Activated CD8-positive, alpha-beta memory T cell treated with anti-CD3 and anti-CD28 coated beads for 4 hours (primary cell): Measurements from ENCODE around the gene MRPL22.
"Not testable (repeated sequence)": the region's sequence is repeated elsewhere in the genome, so short reads cannot be mapped to it uniquely, and the experiment has no call there.

Source experiments
- DNase-seq, 2 donors: peaks; one replicate each; pipeline ENCODE4 v3.0.0-alpha.2; 2020; ENCODE audit warnings: low read depth in 2 of 2

Gene MRPL22

DNA sequence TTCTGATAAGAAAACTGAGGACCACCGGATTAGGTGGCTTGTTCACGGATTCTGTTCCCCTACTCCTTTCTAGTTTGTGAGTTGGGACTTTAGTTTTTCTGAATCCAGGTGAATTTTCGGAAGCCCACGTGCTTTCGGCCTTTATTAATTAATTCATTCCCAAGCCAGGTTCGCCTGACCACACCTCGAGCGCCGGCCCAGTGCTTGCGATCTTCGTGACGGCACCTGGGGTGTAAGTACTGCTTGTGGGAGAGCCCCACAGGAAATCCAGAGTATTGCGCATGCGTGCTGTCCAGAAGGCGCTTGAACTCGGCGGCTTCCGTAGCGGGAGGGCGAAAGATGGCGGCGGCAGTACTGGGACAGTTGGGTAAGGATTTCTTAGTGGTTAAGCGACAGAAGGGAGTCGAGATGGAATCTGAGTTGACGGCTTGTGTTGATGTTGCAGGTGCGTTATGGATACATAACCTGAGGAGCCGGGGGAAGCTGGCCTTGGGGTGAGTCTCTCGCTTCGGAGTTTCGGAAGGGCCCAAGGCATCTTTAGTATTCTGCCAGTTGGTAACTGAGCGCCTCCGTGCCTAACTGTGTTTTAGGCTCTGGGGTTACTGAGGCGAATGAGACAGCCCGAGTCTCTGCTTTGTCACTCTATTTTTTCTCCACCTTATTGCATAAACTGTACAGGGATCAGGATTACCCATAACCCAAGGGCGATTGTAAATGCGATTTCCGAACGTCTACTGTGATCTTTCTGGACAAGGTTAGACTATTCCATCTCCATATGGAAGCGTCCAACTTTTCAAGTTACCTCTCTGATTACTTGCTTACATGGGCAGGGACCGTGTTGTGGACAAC lies at the start of gene MRPL22:
Gene MRPL22, plus strand, starts transcription at position 302 of the 849 bp plus-strand sequence. Its CDS starts 38 bp downstream, at position 340.
- peak; percentile 88 to 90 for DNase-seq

DNA sequence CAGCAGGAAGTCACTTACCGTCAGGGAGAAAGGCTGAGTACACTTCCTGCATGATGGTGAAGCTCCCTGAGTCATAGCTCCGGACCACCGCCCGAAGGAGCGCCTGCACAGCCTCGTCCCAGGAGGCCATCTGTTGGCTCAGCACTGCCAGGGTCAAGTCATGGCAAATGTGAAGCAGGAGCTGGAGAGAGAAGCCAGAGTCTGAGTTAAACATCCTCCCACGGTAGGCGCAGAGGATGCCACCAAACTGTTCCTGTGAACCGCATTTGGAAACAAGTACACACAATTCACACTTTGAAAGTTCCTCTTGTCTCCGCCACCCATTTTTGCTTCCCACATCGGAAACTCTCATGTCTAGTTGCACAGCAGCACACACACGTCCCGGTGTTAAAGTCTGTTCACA lies 48.5 kb upstream of the MRPL22 start:
- DNase-seq, result no peak

DNA sequence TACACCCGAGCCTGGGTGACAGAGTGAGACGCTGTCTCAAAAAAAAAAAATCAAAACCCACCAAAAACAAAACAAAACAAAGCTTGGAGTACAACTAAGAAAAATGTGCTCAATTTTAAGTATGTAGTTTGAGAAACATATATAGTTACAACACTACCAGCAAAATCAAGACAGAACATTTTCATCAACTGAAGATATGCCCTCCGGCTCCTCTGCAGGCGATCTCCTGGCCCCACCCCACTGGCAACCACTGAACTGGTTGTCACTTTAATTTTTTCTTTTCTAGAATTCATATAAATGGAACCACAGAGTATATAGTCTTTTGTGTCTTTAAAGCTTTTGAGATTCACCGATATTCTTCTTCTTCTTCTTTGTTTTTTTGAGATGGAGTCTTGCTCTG lies 47.5 kb upstream of the MRPL22 start:
- DNase-seq, result no peak

DNA sequence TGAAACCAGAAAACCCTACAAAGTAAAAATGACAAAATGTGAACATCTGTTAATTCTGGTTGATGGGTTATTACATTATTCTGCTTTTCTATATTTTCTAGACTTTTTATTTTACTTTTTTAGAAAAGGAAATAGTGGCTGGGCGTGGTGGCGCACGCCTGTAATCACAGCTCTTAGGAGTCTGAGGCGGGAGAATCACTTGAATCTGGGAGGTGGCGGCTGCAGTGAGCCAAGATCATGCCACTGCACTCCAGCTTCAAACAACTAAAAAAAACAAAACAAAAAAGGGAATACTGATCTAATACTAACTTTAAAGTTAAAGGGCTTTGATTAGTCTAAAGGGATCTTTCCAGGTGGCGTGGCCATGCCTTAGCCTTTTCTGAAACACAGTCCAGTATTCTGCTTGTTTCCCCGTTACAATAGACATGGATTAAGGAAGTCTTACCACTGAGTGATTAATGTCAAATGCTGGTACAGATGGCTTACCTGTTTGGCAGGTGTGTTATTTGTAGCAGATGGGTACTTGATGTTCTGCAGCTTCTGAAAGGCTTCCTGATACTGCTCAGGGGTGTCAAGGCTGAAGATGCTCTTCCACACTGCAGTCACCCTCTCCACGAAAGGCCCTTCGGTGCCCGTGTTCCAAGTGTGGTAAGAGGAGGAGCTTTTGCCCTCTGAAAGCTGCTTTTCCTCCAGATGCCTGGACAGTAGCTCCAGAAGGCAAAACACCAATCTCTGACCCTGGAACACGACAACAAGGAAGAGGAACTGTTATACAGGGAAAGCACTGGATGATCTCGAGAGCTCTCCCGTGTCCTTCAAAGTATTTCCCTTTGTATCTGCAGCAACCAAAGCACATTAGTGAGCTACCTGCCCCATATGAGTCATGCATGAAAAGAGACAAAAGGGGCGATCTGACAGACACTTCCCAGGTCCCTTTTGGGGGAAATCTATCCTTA lies 45.0 kb upstream of the MRPL22 start:
- DNase-seq, result no peak

DNA sequence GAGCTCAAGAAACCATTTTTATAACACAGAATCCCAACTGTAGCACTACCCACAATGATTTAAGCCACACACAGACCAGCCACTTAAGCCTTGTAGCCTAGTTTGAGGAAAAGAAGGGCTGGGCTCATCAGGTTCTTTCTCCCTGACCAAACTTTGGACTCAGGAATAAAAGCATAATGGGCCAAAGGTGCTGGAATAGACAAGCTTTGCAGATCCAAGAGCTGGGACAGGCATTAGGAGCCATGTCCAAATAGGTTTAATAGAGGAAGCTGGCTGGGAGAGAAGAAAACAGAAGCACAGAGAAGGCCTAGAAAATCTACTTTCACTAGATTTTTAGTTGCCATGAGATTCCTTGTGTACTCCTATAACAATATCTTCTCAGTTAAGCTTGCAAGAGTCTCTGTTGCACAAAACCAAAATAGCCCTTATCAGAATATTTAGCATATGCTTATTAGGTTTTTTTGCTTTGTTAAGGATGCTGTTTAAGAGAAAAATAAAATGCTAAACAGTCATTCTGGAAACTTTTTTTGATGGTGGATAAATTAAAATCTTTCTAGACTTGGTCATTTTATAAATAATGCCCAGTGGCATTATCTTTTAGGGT lies 44.2 kb upstream of the MRPL22 start:
- no peak for DNase-seq

DNA sequence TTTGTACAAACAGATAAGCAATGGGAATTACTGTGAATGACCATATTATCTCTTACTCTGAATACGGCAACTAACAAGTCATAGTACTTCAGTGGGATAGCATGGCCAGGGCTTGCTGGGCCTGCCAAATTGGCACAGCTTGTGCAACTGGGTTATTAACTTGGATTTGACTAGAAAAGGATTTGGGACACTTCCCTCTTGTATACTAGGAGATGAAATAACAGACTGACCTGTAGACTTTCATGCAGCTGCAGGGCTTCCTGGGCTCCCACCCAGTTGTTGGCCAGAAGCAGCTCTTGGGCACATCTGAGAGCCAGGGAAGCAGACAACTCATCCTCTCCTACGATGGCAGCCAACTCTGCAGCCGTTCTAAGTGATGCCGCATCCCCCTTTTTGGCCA lies 42.7 kb upstream of the MRPL22 start:
- no peak for DNase-seq

DNA sequence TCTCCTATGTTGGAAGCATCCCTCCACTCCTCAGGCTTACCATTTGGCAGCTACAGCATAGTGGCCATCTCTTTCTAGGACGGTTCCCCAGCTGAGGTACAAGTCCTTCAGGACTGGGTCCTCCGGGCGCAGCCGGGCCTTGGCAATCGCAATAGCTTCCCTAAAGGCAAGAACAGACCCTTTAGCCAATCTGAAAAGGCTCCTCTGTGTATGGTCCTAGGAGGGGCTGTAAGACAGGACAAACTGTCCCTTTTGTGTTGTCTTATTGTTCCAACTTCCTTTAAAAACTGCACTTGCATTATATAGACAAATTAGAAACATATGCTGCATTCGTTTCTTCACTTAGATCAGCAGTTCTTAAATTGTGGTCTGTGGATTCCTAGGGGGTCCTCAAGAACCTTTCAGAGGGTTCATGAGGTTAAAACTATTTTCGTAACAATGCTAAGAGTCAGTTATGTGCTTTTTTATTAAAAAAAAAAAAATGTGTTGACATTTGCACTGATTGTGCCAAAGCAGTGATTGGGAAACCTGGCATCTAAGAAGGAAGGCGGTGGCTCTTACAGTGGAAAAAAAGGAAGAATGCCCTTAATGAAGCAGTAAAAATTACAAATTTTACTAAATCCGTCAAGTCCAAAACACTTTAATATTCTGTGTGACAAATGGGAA lies 41.6 kb upstream of the MRPL22 start:
- DNase-seq, result no peak

DNA sequence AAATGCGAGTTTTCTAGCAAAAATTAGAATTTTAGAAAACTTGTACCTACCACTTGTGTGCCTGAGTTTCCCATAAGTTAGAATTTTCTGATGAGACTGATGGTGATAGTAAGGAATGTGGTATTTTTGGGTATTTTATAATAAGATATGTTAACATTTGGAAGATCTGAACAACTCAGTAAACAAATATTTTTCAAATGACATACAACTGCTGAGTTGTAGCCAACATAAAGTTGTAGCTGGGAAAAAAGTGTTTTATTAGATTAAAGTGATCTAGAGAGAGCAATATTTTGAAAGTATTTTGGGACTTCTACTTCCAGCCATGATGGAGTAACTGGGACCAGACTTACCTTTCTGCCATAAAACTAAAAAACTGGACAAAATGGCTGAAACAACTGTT lies 40.8 kb upstream of the MRPL22 start:
- DNase-seq, result no peak

DNA sequence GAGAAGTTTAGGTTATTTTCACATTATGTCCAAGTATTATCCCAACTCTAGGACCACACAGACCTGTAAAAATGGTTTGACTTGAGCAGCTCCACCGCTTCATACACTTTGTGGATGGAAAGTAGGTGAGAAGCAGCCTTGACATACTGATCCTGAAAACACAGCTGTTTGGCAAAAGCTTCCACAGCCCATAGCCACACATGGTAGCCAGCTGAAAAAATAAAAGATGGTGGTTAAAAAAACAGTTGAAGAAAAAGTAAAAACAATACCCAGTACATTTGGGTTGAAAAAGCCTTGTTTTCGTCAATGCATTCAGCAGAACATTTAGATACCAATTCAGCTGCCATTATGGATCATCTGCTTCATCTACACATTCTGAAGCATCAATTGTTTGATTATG lies 39.6 kb upstream of the MRPL22 start:
- DNase-seq, result no peak

DNA sequence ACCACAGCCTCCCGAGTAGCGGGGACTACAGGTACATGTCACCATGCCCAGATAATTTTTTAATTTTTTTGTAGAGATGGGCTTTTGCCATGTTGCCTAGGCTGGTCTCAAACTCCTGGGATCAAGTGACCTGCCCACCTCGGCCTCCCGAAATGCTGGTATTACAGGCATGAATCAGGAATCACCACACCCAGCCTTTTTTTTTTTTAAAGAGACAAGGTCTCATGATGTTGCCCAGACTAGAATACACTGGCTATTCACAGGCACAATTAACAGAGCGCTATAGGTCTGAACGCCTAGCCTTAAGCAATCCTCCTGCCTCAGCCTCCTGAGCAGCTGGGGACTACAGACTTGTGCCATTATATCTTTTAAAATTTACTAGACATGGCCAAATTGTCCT lies 39.0 kb upstream of the MRPL22 start:
- DNase-seq, result no peak

DNA sequence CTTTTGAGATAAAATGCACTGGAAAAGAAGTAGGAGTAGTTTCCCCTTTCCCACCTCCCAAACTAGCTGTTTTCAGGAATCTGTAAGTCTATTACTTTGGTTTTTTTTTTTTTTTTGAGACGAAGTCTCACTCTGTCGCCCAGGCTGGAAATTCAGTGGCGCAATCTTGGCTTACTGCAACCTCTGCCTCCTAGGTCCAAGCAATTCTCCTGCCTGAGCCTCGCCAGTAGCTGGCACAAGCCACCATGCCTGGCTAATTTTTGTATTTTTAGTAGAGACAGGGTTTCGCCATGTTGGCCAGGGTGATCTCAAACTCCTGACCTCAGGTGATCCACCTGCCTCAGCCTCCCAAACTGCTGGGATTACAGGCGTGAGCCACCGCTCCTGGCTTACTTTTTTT lies 35.3 kb upstream of the MRPL22 start:
- not testable (repeated sequence) for DNase-seq

DNA sequence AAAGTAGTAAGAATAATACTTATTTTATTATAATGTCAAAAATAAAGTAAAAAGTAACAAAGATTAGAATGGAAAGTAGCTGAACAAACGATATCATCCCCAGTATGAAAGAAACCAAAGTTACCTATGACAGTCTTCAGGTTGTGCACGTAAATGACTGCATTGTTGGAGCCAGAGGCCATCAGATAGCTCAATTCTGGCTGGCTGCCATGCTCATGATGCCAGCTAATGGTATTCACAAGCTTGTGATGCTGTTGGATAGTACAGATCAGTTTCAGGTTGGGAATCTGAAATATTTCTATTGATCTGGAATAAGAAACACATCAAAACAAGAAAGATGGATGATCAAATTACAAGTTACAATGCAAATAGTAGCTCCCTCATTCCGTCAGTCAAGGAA lies 24.0 kb upstream of the MRPL22 start:
- no peak for DNase-seq

DNA sequence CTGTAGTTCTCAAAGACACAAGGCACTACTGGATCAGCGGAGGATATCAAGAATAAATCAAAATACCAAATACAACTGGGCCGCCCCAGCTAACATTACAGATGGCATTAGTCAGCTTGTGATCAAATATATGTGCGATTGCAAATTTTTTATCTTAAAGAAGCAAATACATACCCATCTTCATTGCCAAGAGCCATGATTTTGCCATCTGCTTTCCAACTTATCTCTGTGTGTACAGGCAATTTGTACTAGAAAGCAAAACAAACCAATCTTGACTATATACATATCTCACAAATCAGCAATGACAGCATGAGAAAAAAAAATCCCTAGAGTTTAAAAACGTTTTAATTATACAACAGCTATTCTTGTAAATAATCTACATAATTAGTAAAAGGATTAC lies 23.1 kb upstream of the MRPL22 start:
- DNase-seq, result no peak

DNA sequence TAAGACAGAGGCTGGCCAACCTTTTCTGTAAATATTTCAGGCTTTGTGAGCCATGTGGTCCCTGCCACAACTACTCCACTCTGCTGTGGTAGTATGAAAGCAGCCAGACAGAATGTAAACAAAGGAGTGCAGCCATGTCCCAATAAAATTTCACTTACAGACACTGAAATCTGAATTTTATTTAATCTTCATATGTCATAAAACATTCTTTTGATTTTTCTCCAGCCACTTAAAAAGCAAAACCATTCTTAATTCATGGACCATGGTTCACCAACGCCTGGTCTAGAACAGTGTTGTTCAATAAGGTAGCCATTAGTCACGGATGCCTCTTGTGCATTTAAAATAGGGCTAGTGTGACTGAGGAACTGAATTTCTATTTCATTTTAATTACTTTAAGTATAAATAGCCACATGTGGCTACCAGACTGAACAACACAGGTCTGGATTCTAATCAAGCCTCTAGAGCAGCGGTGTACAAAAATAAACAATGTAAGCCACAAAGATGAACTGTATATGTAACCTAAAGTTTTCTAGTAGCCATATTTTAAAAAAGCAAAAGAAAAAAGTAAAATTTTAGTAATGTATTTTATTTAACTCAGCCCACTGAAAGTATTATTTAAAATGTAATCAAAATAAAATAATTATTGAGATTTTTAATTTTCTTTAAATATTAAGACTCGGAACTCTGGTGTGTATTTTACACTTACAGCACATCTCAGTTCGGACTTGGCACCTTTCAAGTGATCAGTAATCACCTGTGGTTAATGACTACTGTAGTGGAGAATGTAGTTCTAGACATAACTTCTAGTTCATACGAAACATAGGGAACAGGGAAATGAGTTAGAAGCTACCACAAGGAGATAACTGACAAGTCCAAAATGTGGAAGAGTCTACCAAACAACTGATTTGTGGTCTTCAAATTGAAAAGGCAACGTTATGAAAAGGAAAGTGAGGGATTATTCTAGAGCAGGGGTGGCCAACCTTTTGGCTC lies 17.1 kb upstream of the MRPL22 start:
- DNase-seq, result no peak

DNA sequence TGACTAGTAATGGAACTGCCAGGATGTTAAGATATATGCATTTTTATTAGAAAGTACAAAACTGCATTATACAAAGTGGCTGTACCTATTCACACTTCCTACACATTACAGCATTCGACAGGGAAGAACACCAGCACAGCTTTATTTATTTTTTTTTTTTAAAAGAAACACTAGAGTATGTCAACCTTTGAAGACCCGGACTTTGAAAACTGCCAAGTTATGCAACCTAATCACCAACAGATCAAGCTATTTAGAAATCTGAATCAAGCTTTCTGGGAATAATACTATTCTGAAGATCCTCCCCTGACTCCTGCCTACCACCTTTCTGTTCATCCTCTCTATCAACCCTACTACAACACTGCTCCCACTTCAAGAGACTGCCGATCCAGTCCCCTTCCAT lies 7.3 kb upstream of the MRPL22 start:
- no peak for DNase-seq

DNA sequence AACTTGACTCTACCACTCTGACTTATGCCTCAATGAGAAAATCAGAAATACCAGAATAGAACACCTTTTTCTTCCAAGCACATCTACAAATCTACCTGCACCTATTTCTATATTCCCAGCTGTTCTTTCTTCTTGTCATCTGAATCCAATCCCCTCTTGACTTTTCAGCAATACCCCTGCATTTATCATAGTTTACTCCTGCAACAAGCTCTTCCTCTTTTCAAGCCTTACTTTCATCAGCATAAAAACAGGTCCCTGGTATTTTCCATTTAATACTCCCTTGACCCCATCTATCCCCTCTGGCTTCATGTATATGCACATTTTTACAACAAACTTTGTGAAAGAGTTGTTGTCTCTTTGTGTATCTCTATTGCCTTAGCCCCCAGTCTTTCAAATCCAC lies 6.0 kb upstream of the MRPL22 start:
- DNase-seq, result no peak

DNA sequence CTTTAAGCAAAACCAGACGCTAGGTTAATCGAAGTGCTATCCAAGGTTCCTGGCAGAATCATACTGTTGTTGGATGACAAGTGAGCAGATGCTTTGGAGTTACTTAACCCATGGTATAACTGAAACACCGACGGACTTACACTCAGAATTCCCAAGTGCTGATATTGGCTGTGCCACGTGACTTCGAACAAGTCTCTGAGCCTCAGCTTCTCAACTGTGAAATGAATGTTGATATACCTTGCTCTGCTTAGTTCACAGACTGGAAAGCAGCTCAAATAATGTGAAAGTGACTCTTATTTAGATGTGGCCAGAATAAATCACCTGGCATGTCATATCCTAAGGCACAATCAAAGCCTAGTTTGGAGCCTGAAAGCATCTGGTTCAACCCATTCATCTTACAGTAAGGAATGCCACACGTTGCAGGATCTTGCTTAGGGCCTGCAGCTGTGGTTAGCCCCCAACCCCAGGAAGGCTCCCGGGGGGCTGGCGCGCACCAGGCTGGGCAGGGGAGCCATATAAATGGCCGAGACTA lies 3.6 kb upstream of the MRPL22 start:
- no peak for DNase-seq

DNA sequence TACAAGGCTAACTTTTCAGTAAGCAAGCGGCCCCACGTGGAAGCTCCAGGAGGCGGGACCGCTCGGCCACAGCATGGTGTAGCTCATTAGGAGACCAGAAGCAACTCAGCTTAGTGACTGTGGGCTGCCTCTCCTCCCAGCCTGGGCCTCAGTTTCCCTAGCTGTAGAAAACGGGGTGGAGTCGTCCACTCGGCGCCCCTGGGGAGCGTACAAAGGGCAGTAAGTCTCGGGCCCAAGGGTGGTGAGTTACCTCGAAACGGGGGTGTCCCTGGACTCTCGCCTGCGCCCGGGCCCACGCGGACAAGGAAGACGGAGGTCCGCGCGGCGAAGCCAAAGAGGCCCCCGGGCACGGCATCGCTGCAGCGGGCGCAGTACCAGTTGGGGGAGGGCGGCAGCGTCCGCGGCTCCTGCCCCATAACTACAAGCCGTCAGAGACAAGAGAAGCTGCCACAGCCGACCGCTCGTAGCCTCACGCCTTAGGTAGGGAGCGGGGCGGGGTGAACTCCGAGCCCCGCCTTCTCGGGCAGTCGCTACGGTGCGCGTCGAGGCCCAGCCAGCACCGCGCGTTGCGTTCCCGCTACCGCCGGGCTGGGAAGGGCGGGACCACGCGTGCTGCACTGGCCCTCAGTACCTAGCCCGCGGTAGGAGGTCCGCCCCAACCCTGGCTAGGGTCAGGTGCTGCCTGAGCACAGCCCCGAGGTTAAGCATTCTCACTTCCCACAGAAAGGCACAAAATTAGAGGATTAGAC lies 3.0 kb upstream of the MRPL22 start, which contains the start of gene GEMIN5:
Gene GEMIN5, minus strand, starts transcription at position 494 of the 749 bp plus-strand sequence. Its CDS starts 78 bp downstream, at position 416.
- DNase-seq, result peak; percentile 62 to 65

DNA sequence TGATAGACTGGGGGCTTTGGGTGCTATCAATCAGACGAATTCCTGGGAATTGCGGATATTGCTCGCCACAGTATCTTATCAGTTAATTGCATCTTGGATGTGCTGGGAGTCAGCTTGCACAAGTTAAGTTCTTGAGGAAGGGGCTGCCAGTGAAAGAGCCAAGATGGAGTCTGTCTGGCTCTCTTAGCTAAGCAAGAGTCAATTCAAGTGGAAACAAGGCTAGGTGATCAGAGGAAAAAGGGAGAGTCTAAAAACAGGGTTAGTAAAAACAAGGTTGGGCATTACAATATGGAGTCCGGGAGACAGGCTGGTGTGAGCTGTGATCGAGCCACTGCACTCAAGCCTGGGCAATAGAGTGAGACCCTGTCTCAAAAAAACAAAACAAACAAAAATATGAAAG lies 1.5 kb upstream of the MRPL22 start:
- not testable (repeated sequence) for DNase-seq
